GM18858 (cell line): ENCODE results near the gene TAS2R3.
A peak's percentile ranks its signal among the peaks of the same experiment; 100 is the strongest.
"Not testable (repeated sequence)": the region's sequence is repeated elsewhere in the genome, so short reads cannot be mapped to it uniquely, and the experiment has no call there.

Experiments
- ATAC-seq: cut with Tn5 transposase; IDR thresholded peaks from one replicate; pipeline ENCODE4 v1.9.1; 2021; ENCODE audit not compliant: unreplicated experiment

Gene TAS2R3, protein sequence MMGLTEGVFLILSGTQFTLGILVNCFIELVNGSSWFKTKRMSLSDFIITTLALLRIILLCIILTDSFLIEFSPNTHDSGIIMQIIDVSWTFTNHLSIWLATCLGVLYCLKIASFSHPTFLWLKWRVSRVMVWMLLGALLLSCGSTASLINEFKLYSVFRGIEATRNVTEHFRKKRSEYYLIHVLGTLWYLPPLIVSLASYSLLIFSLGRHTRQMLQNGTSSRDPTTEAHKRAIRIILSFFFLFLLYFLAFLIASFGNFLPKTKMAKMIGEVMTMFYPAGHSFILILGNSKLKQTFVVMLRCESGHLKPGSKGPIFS

DNA sequence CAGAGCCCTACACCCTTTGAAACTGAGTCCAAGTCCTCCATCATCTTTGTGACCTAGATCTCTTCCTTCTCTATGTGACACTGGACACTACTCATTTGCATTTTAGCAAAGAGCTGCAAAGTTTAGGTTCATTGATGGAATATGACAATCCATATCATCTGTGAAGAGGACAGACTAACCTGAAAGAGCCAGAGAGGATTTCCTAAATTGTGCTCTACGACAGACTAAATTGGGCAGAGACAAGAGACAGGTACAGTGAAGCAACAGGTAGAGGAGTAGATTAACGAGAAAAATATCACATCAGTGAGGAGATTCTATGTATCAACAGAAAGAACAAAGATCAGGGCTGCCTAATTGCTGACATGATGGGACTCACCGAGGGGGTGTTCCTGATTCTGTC lies at the start of gene TAS2R3:
TSS of gene TAS2R3 (plus strand) at position 301 of the 400 bp plus-strand sequence. CDS start at position 363, 62 bp downstream.
- ATAC-seq: no peak

DNA sequence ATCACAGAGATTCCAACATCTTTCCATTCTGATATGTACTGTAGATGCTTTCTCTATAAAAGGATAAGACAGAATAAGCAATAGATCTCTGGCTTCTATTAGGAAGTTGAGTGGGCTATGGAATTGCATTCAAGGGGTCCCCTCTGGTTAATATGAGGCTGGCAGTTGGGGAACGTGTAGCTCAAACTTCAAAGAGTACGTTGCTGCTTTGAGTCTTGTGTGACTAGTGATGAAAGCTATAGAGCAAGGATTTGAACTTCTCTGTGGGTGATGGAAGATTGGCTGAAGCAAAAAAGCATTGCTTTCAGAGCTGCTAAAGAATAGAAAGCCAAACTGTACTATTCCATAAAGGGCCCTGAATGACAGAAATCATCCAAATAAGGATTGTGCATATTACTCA lies 49.3 kb upstream of the TAS2R3 start:
- no peak for ATAC-seq

DNA sequence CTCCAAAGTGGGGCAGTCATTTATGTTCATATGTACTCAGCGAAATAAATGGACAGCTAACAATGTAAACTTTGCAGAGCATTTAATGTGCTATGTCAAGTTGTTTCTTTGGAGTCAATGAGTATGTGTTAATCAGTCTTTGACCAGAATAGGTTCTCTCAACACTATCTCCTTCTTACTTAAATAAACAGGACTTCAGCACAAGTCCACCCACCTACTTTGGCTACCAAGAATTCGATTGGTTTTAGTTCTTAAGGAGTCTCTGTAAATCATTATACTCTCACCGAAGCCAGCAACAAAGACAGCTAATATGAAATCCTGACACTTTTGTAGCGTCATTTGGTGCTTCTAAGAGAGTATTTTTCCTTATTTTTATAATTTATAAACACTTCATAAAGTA lies 48.9 kb upstream of the TAS2R3 start:
- no peak for ATAC-seq

DNA sequence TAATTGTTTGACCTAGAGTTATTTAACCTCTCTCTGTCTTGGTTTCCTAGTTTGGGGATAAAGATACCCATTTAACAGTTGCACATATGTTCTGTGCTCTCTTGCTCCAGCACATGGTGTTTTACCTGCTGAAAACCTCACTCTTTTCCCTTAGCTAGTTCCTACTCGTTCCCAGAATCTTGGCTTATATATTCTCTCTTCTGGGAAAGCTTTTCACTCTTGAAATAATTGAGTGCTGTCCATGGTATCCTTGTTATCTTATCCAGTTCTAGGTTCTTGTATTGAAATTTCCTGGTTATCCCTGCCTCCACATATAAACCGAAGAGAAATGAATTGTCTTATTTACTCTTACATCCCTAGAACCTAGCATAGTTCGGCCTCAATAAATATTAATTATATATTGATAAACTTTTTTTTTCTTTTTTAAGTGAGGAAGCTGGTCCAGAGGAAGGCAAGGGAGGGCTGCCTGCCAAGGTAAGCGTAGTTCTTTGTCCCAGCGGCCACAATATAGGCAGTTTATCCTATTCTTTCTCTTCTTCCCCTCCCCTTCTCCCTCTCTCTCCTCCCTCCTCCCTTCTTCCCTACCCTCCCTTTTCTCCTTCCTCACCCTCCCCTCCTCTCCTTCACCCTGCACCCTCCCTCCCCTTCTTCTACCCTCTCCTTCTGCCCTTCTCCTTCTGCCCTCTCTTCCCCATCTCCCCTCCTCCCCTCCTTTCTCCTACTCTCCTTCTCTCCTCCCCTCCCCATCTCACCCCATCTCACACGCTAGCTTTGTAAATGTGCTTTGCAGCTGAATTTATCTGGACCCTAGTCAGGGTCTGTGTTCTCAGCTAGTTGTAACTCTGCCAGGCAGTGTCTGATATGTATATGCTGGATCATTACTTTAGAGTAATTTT lies 47.9 kb upstream of the TAS2R3 start:
- no peak for ATAC-seq

DNA sequence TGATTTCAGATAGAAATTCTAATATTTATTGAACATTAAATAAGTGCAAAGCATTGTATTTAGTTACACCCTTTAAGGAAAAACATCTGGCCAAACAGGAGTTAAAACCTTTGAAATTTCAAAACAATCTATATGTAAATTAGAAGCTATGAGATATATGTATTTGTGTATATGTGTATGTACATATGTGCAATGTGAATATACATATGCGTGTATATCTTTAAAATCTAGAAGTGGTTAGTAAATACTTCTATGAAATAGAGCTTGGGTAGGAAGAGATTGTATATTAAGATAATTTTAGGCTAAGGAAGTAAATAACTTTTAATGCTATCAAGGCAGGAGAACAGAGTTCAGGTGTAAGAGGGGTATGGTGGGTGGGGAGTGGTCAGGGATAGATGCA lies 46.4 kb upstream of the TAS2R3 start:
- no peak for ATAC-seq

DNA sequence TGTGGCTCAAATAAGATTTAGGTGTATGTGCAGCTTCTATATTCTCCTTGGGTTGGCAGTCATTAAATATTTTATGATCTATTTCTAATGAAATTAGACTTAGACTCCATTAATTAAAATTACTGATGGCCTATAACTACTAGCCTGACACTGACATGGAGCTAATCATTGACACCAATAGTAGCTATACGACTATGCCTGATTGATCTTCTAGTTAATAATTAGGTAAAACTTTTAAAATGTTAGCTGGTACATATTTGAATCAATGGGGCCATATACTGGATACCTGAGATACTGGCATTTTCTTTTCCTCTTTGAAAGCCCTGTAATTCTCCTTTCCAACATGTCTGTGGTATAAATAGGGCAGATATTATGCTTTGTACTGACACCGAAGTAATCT lies 41.4 kb upstream of the TAS2R3 start:
- ATAC-seq: no peak

DNA sequence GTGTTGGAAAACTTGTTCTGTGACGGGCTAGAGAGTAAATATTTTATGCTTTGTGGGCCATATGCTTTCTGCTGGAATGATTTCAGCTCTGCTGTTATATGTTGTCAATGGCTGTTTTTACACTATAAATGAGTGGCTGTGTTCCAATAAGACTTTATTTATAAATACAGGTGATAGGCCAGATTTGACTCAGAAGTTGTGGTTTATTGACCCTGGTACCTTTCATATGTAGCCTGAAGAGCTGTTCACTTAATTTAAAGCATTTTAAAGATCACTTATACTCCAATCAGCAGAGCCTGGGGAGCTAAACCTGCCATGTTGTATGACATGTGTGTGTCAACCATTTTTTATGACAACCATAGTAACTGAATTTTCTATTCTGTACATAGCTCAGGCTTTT lies 34.9 kb upstream of the TAS2R3 start:
- no peak for ATAC-seq

DNA sequence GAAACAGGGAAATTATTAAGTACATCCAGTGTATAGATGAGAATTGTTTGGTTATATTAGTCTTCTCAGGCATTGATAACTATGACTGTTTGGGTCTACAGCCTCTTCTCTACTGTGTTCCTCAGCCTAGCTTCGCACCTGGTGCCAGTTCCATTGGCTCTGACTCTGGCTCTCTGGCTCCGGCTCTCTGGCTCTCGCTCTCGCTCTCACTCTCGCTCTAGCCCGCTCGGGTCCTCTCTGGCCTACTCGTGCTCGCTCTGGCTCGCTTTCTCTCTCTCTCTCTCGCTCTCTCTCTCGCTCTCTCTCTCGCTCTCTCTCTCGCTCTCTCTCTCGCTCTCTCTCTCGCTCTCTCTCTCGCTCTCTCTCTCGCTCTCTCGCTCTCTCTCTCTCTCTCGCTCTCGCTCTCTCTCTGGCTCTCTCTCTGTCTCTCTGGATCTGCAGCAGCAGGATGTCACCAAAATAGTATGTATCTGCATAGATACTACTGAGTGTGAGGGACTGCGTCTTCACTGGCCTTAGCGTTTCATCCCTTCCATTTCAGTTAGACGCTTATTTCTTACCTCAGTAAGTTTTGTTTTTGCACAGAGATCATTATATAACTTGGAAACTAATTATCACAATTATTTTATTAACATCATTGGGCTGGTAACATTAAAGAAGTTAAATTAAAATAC lies 32.3 kb upstream of the TAS2R3 start:
- no peak for ATAC-seq

DNA sequence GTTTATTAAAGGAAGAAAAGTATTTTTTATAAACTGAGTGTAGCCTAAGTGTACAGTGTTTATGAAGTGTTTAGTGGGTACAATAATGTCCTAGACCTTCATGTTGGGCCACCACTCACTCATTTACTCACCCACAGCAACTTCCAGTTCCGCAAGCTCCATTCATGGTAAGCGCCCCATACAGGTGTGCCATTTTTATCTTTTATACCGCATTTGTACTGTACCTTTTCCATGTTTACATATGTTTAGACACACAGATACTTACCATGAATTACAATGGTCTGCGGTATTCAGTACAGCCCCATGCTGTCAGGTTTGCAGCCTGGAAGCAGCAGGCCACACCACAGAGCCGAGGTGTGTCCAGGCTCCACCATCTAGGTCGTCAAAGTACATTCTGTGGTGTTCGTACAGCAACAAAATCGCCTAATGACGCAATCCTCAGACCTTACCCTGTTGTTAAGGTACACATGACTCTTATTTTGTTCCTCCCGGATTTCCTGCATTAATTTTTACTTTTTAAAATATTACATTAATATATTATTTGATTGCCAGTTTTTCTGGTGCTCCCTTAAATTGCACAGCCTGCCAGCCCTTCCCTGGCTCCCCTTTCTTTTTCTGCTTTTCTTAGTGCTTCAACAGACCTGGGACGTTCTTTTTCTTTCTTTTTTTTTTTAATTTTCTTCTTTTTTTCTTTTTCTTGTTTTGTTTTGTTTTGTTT lies 26.6 kb upstream of the TAS2R3 start:
- no peak for ATAC-seq

DNA sequence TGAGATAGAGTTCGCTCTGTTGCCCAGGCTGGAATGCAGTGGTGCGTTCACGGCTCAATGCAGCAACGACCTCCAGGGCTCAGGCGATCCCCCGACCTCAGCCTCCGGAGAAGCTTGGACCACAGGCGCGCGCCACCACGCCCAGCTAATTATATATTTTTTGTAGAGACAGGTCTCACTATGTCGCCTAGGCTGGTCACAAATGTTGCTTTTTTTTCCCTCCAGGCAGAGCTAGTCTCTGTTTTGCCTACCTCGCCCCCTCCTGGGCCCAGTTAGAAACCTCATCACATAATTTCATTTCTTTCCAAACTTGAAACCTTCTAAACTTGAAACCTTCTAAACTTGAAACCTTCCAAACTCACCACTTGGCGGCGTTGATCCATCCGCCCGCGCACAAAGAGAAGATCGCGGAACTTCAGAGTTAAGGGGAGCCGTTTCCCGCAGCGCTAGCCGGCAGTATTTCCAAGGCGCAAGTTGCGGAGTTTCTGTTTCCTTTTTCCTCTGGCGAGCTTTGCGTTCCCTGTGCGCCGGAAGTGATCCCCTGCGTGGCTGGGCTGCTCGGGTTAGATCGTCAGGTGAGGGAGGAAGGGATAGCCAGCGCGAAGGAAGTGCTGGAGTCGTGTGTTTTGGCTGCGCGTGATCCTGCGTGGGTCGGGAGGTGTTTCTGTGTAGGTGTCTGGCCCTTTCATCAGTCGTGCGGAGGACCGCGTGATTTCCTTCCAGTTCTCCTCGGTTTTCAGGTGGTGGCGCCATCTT lies 25.9 kb upstream of the TAS2R3 start, which contains the start of gene SSBP1:
TSS of gene SSBP1 (plus strand) at position 523 of the 756 bp plus-strand sequence. CDS start 809 bp downstream, outside the sequence.
- ATAC-seq: peak; percentile 89

DNA sequence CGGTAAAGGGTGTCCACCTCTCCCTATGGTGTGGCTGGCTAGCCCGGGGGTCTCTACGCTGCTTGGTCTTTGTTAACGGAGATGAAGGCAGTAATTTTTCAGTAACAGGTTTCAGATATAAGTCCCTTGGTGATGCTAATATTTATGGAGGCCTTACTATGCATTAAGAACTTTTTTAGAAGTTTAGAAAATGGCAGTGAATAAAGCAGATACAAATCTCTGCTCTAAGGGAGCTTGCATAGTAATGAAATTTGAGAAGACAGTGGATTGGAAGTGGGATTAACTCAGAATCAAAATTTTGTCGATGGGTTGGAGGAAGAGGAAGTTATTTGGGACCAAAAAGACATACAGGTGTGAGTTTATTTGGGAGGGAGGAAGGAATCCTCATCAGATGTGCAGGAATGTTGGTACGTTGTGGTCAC lies 25.3 kb upstream of the TAS2R3 start:
- no peak for ATAC-seq

DNA sequence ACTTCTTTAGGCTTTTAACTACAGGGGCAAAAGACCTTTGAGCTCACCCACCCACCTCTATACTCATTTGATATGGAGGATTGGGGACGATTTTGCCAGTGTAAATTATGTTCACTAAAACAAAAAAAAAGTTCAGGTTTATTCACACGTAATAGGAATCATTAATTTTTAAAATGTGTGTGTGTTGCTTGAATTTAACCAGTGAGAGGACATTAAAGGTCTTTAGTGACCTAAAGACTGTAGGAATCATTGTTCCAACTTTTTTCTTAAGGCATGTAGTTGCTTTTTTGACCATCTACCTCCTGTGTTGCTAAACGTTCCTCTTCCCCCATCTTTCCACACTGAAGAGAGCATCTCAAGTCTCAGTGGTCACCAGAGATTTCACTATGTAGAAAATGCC lies 24.6 kb upstream of the TAS2R3 start:
- no peak for ATAC-seq

DNA sequence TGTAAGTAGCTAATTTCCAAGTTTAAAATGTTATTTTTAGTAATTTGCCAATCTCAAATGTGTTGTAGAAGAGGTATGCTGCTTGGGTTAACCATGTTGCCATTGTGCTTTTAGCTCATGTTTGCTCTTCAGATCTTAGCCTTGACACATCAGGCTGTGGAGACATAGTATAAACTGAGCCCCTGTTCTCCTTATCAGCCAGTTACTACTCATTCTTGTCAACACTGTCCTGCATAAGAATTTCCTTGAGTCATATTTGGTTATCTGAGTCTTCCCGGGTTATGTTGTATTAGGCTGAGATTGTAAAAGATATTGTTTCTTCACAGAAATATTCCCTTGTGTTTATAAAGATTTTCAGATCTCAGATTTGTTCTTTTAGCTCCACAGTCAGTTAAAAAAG lies 21.7 kb upstream of the TAS2R3 start:
- ATAC-seq: no peak

DNA sequence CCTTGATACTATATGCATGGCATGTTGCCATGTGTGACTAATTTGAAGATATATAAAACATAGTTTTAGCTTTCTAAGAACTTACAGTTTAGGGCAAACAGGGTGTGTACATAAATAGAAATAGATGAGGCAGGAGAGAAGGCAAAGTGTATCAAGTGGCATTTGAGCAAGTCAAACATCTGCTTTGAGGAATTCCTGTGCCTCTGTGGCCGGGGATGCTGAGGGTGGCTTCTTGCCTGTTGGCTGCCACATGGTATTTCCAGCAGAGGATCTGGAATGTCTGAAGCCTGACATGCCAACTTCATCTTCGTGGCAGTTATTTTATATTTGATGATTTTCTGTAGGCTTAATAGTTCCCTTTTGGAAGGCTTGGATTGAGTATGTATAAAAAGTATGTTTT lies 19.8 kb upstream of the TAS2R3 start:
- ATAC-seq: no peak

DNA sequence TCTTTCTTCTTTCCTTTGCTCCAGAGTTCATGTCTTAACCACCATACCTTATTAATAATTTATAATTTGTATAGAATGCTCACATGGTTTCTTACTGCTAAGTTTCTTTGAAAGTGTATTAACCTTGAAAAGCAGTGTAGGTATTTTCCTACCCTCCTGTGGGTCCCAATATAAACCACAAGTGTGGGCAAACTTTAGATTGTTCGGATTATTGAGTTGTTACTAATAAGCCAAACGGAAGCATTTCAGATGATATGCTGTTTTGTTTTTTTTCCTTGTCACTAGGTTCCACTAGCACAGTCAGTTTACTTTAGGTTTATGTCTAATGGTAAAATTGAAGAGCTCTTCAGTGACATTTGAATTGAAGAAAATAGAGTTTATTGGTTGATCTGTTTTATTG lies 15.5 kb upstream of the TAS2R3 start:
- ATAC-seq: no peak

DNA sequence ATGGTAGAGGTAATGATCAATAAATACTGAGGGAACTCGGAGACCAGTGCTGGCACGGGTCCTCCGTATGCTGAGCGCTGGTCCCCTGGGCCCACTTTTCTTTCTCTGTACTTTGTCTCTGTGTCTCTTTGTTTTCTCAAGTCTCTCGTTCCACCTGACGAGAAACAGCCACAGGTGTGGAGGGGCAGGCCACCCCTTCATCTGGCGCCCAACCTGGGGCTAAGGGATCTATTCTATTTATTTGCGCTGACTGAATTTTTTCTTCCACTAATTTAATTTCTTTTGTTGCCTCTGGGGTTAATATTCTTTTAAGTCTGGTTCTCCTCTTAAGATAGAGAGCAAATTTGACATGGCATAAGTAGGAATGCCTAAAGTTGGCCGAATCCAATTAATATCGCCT lies 12.0 kb upstream of the TAS2R3 start:
- ATAC-seq: not testable (repeated sequence)

DNA sequence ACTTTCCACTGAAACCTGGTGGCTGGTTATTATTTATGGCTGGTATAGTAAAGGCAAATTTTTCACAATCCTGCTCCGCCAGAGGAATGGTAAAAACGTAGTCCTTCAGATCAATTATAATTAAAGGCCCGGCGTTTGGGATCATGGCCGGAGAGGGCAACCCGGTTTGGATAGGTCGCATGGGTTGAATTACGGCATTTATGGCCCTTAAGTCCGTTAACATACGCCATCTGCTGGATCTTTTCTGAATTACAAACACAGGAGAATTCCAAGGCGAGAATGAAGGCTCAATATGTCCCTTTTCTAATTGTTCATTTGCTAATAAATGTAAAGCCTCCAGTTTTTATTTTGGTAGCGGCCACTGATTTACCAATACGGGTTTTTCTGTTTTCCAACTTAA lies 11.3 kb upstream of the TAS2R3 start:
- ATAC-seq: no peak

DNA sequence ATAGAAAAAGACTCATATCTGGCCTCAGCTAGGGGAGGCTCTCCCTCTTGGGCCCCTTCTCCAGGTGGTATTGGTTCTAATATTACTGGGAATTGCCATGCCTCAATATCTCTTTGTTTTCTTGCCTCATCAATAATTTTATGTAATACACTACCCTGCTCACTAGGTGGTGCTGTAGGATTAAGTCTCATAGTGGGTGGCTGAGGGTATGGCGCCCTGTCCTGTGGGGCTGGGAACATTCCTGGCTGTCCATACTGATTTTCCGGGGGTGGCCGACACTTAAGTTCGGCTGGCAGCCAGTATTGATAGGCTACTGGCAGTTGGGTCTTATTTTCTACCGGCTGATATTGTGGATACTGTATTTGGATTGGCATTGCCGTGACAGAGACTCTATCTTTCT lies 9.0 kb upstream of the TAS2R3 start:
- no peak for ATAC-seq

DNA sequence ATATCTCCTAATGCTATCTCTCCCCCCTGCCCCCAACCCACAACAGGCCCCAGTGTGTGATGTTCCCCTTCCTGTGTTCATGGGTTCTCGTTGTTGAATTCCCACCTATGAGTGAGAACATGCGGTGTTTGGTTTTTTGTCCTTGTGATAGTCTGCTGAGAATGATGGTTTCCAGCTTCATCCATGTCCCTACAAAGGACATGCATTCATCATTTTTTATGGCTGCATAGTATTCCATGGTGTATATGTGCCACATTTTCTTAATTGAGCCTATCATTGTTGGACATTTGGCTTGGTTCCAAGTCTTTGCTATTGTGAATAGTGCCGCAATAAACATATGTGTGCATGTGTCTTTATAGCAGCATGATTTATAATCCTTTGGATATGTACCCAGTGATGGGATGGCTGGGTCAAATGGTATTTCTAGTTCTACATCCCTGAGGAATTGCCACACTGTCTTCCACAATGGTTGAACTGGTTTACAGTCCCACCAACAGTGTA lies 6.2 kb downstream of the TAS2R3 start:
- not testable (repeated sequence) for ATAC-seq

DNA sequence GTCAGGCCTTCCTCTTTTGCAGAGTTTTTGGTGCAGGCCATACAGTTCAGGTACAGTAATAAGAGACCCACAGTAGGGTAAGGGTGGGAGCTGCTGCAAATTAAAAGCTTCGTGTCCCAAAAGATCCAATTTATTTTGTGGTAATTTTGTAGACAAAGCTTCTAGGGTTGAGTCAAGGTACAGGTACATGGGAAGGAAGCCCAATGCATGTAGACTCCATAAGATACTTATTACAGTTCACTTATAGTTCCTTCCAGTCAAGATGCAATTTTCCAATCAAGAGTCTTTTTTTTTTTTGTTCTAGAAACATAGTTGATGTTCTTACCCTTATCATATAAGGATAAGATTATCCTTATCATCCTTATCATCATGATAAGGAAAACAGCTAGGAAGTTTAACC lies 12.5 kb downstream of the TAS2R3 start, which contains the start of gene TAS2R4:
TSS of gene TAS2R4 (plus strand) at position 301 of the 400 bp plus-strand sequence. CDS start 1,815 bp downstream, outside the sequence.
- no peak for ATAC-seq
